Stomach (tissue), 4 donors: ENCODE measurements around the gene TMCC1.
"Not testable (repeated sequence)": the region's sequence is repeated elsewhere in the genome, so short reads cannot be mapped to it uniquely, and the experiment has no call there.

Experiments
- EP300 ChIP-seq: sonication (generic); formaldehyde crosslinking; IDR thresholded peaks from one replicate; pipeline ENCODE4 v1.6.1; 2017; ENCODE audit warnings: antibody characterized with exemption
- POLR2A ChIP-seq, 4 donors: fragments of 450-650 bp; IDR thresholded peaks; one replicate each; pipeline ENCODE4 v1.6.1; 2016; ENCODE audit warnings: antibody characterized with exemption in 4 of 4, control low read depth in 2 of 4, mild to moderate bottlenecking in 1 of 4, moderate library complexity in 1 of 4
- POLR2AphosphoS5 ChIP-seq, 3 donors: sonication (generic); formaldehyde crosslinking; IDR thresholded peaks; one replicate each; pipeline ENCODE4 v1.6.1; 2016; ENCODE audit warnings: antibody characterized with exemption in 3 of 3
- TF ChIP-seq, protein P1 (sequence below), 7 experiments: fragments of 450-650 bp in 4 of 7; fragments of 200-600 bp in 3 of 7; sonication (generic) in 3 of 7; IDR thresholded peaks; one replicate each; pipeline ENCODE4 v1.5.1; 2016 to 2019; ENCODE audit warnings: antibody characterized with exemption in 7 of 7, control low read depth in 2 of 7, mild to moderate bottlenecking in 1 of 7

- TF ChIP-seq, protein P1, sequence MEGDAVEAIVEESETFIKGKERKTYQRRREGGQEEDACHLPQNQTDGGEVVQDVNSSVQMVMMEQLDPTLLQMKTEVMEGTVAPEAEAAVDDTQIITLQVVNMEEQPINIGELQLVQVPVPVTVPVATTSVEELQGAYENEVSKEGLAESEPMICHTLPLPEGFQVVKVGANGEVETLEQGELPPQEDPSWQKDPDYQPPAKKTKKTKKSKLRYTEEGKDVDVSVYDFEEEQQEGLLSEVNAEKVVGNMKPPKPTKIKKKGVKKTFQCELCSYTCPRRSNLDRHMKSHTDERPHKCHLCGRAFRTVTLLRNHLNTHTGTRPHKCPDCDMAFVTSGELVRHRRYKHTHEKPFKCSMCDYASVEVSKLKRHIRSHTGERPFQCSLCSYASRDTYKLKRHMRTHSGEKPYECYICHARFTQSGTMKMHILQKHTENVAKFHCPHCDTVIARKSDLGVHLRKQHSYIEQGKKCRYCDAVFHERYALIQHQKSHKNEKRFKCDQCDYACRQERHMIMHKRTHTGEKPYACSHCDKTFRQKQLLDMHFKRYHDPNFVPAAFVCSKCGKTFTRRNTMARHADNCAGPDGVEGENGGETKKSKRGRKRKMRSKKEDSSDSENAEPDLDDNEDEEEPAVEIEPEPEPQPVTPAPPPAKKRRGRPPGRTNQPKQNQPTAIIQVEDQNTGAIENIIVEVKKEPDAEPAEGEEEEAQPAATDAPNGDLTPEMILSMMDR (IDR thresholded peaks at IDR 0.05): not testable (repeated sequence)
- not testable (repeated sequence) for TF ChIP-seq POLR2A (IDR thresholded peaks at IDR 0.05); EP300; POLR2AphosphoS5 (IDR thresholded peaks at IDR 0.05)
Measured at GRCh38 chr3:129610794-129611445, 282.6 kb downstream of the TMCC1 start.
